ENCODE results near the gene ADAT3. TPM values are rescaled to one million over a fixed set of nuclear protein-coding genes. Genes with fewer than 3 reads are reported as not detected.
A peak's percentile ranks its signal among the peaks of the same experiment; 100 is the strongest.

Gene ADAT3
- total RNA-seq, 2 donors from 2014 or later: 9.9 to 13.8 TPM

DNA sequence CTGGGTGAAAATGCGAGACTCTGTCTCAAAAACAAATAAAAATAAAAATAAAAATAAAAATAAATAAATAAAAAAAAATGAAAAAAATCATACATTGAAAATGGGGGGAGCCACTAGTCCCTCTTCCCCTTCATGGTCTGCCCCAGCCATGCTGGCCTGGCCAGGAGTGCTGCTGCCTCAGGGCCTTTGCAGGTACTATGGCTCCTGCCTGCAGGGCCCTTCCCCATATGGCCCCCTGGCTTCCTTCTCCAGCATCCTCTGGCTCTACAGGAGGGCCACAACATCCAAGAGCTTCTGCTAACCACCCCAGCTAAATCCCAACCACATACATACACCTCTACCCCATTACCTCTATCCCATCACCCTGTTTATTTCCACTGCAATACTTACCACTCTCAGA lies 15.3 kb upstream of the ADAT3 start:
- no peak overlapping the region for H3K27ac Mint-ChIP-seq

DNA sequence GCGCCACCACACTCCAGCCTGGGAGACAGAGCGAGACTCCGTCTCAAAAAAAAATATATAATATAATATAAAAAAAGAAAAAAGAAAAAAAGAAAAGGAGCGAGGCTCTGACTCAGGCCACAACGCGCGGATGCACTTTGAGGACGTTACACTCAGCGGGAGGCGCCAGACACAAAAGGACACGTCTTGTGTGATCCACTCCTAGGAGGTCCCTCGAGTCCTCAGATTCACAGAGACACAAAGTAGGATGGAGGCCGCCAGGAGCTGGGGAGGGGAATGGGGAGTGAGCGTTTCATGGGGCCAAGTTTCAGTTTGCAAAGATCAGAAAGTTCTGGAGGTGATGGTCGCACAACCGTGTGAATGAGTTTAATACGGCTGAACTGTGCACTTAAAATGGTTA lies 11.4 kb upstream of the ADAT3 start:
- H3K4me3 Mint-ChIP-seq: no peak overlapping the region
- peak; percentile 56 for DNase-seq
- Histone ChIP-seq H3K36me3 (ENCODE audit: control insufficient read depth, insufficient read depth, low read length) (no peaks in the 10 kb centered on the region), H3K4me1 (ENCODE audit: control insufficient read depth, insufficient read depth, low read length) (no peaks in the 10 kb centered on the region), H3K27me3 (ENCODE audit: control insufficient read depth, insufficient read depth, low read length, poor library complexity, severe bottlenecking) (no peaks in the 10 kb centered on the region), H3K4me3 (ENCODE audit: low read length) (no peak overlapping the region), H3K27ac (ENCODE audit: low read depth, low read length) (no peak overlapping the region), H3K9ac (ENCODE audit: extremely low read depth, low read length, poor library complexity, severe bottlenecking) (no peak overlapping the region), H3K9me3 (ENCODE audit: control insufficient read depth, low read length) (no peaks in the 10 kb centered on the region)
- H3K9me3 Mint-ChIP-seq: no peaks in the 10 kb centered on the region
- TF ChIP-seq, protein P1, sequence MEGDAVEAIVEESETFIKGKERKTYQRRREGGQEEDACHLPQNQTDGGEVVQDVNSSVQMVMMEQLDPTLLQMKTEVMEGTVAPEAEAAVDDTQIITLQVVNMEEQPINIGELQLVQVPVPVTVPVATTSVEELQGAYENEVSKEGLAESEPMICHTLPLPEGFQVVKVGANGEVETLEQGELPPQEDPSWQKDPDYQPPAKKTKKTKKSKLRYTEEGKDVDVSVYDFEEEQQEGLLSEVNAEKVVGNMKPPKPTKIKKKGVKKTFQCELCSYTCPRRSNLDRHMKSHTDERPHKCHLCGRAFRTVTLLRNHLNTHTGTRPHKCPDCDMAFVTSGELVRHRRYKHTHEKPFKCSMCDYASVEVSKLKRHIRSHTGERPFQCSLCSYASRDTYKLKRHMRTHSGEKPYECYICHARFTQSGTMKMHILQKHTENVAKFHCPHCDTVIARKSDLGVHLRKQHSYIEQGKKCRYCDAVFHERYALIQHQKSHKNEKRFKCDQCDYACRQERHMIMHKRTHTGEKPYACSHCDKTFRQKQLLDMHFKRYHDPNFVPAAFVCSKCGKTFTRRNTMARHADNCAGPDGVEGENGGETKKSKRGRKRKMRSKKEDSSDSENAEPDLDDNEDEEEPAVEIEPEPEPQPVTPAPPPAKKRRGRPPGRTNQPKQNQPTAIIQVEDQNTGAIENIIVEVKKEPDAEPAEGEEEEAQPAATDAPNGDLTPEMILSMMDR (conservative IDR thresholded peaks at IDR 0.05): no peak
- H3K4me1 Mint-ChIP-seq: no peaks in the 10 kb centered on the region
- H3K36me3 Mint-ChIP-seq (ENCODE audit: low read depth): no peaks in the 10 kb centered on the region
- no peaks in the 10 kb centered on the region for H3K27me3 Mint-ChIP-seq (ENCODE audit: insufficient read depth)
- 76 to 78% methylated on average over 10 to 14 of the region's 17 CpGs for WGBS, 2 experiments (ENCODE audit: insufficient coverage in 1 of 2, insufficient read length in 1 of 2)
- no peak overlapping the region for H3K27ac Mint-ChIP-seq

More for the DNA sequence above, 15.3 kb upstream of the ADAT3 start:
- Histone ChIP-seq H3K9me3 (ENCODE audit: control insufficient read depth, low read length) (no peaks in the 10 kb centered on the region), H3K4me1 (ENCODE audit: control insufficient read depth, insufficient read depth, low read length) (peaks cover 6% of the 10 kb centered on the region), H3K27ac (ENCODE audit: low read depth, low read length) (no peak overlapping the region), H3K27me3 (ENCODE audit: control insufficient read depth, insufficient read depth, low read length, poor library complexity, severe bottlenecking) (no peaks in the 10 kb centered on the region), H3K9ac (ENCODE audit: extremely low read depth, low read length, poor library complexity, severe bottlenecking) (no peak overlapping the region), H3K4me3 (ENCODE audit: low read length) (no peak overlapping the region), H3K36me3 (ENCODE audit: control insufficient read depth, insufficient read depth, low read length) (no peaks in the 10 kb centered on the region)
- no peak for DNase-seq
- Mint-ChIP-seq H3K4me1 (peaks cover 11% of the 10 kb centered on the region), H3K4me3 (no peak overlapping the region), H3K36me3 (ENCODE audit: low read depth) (no peaks in the 10 kb centered on the region), H3K9me3 (no peaks in the 10 kb centered on the region), H3K27me3 (ENCODE audit: insufficient read depth) (no peaks in the 10 kb centered on the region)
- TF ChIP-seq, protein P1 (conservative IDR thresholded peaks at IDR 0.05): no peak
- no CpG with 5 or more reads among the region's 1 CpG for WGBS, 2 experiments (ENCODE audit: insufficient coverage in 1 of 2, insufficient read length in 1 of 2)

DNA sequence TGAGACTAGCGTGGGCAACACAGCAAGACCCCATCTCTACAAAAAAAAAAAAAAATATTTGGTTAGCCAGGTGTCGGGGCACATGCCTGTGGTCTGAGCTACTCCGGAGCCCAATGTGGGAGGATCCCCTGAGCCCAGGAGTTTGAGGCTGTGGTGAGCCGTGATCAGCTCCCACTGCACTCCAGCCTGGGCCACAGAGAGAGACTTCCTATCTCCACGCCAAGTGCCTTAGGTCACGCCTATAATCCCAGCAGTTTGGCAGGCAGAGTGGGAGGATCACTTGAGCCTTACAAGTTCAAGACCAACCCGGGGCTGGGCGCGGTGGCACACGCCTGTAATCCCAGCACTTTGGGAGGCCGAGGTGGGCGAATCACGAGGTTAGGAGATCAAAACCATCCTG lies 8.7 kb upstream of the ADAT3 start:
- H3K27me3 Mint-ChIP-seq (ENCODE audit: insufficient read depth): no peaks in the 10 kb centered on the region
- no peaks in the 10 kb centered on the region for H3K36me3 Mint-ChIP-seq (ENCODE audit: low read depth)
- H3K27ac Mint-ChIP-seq: no peak overlapping the region
- no peaks in the 10 kb centered on the region for H3K36me3 ChIP-seq (ENCODE audit: control insufficient read depth, insufficient read depth, low read length)
- no peak for DNase-seq
- H3K9ac ChIP-seq (ENCODE audit: extremely low read depth, low read length, poor library complexity, severe bottlenecking): no peak overlapping the region
- H3K27me3 ChIP-seq (ENCODE audit: control insufficient read depth, insufficient read depth, low read length, poor library complexity, severe bottlenecking): no peaks in the 10 kb centered on the region
- 89 to 92% methylated on average over 11 to 13 of the region's 13 CpGs for WGBS, 2 experiments (ENCODE audit: insufficient coverage in 1 of 2, insufficient read length in 1 of 2)
- TF ChIP-seq, protein P1 (conservative IDR thresholded peaks at IDR 0.05): no peak
- no peaks in the 10 kb centered on the region for H3K9me3 ChIP-seq (ENCODE audit: control insufficient read depth, low read length)
- no peak overlapping the region for H3K4me3 ChIP-seq (ENCODE audit: low read length)
- no peaks in the 10 kb centered on the region for H3K4me1 ChIP-seq (ENCODE audit: control insufficient read depth, insufficient read depth, low read length)
- H3K9me3 Mint-ChIP-seq: no peaks in the 10 kb centered on the region
- H3K4me1 Mint-ChIP-seq: no peaks in the 10 kb centered on the region
- no peak overlapping the region for H3K27ac ChIP-seq (ENCODE audit: low read depth, low read length)
- H3K4me3 Mint-ChIP-seq: no peak overlapping the region

Measured in endodermal cell (in vitro differentiated cells).